GM19438 (cell line): ENCODE measurements around the gene DPF3.

Source experiments
- ATAC-seq: cut with Tn5 transposase; IDR thresholded peaks from one replicate; pipeline ENCODE4 v1.9.1; 2021; ENCODE audit warnings: low read depth; ENCODE audit not compliant: unreplicated experiment

DPF3 gene

DNA sequence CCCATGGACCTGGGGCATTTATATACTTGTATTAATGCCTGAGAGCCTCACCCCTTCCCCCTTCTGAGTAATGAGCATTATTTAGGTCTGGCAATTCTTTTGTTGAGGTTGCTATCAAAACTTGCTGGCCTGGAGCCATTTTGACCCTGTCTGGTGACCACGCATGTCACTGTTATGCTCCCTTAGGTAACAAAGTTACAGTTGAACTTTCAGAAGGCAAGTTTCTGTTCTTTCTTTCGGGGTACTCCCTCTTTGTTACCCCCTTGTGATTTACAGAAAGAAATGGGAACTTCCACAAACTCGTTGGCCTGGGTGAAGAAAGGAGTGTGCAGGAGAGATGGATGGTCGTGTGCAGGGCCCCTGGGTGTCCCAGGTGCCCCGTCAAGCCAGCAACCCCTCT is 305.4 kb downstream of the DPF3 start:
- no peak for ATAC-seq

- no peak for ATAC-seq
Observed at GRCh38 chr14:72583316-72584272, 310.3 kb downstream of the DPF3 start.

- ATAC-seq = no peak
Observed at GRCh38 chr14:72582582-72582981, 311.3 kb downstream of the DPF3 start.

- no peak for ATAC-seq
Observed at GRCh38 chr14:72578514-72578913, 315.4 kb downstream of the DPF3 start.

GRCh38 chr14:72577521-72577920 is 316.4 kb downstream of the DPF3 start:
- ATAC-seq = no peak

DNA sequence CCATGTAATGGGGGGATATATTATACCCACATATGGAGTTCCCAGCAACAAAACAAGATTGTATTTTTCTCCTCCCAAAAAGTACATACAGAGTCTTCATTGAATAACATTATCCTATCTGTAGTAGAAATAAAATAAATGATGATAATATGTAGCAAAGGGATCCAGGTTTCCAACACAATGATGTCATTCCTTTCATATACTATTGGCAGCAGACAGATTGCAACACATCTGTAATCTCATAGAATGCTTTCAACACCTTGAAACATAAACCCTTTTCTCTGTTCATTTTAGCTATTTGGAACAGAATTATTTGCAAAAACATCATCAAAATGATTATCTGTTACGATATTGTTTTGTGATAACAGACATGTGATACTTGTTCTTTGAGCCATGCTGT is 317.6 kb downstream of the DPF3 start:
- ATAC-seq = no peak

DNA sequence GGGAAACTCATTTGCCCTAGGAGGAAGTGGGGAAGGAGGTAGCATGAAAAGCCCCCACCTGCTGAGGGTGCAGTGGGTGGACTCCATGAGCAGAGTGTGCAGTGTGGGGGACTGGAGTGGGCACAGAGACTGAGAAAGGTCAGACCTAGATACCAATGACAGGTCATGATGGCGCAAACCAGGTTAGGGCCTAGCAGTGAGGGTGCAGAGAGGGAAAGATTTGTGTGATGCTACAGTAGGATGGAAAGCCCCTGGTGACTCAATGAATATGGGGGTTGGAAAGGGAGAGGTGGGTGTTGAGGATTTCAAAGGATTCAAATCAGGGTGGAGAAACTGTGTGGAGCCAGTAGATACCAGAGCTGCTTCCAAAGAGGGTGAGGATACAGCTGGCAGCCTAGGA is 319.2 kb downstream of the DPF3 start:
- ATAC-seq = no peak

GRCh38 chr14:72573725-72574417 is 320.0 kb downstream of the DPF3 start:
- ATAC-seq = no peak
